NB4 (cell line): ENCODE results near the gene SPRED3.

Source experiments
- DNase-seq: peaks from one replicate; pipeline ENCODE4 v3.0.0; 2010; ENCODE audit warnings: low read depth
- H3K4me3 ChIP-seq: one replicate; pipeline ENCODE4 v1.5.1; 2011; ENCODE audit warnings: mild to moderate bottlenecking, low read depth, low read length, moderate library complexity
- MYC ChIP-seq: IDR thresholded peaks from 2 replicates; pipeline ENCODE4 v1.6.1; 2011; ENCODE audit warnings: low read depth, low read length
- POLR2A ChIP-seq: IDR thresholded peaks from 2 replicates; pipeline ENCODE4 v1.6.1; 2011; ENCODE audit warnings: mild to moderate bottlenecking; ENCODE audit not compliant: insufficient read length; ENCODE audit errors: extremely low read depth
- TF ChIP-seq, protein P1 (sequence below): IDR thresholded peaks from one replicate; pipeline ENCODE4 v1.5.1; 2012; ENCODE audit warnings: low read depth, low read length
- TF ChIP-seq, protein P2 (sequence below): IDR thresholded peaks from 2 replicates; pipeline ENCODE4 v1.6.1; 2011; ENCODE audit warnings: low read depth, low read length

SPRED3 gene

DNA sequence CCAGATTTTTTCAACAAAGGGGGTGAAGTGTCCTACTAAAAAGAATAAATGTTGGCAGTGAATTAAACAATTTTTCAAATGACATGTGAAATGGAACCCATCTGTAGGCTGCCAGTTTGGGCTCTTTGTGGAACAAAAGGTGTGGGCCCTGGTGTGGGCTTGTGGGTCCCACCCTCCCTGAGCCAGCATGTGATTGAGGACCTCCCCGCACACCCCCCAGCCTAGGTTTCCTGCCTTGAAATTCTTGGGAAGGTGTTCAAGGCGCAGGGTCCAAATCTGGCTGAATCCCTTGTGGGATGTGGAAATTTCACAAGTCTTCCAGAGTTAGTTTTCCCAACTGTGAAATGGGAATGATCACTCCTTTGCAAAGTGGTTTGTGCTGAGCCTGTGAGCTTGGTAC is 4.8 kb upstream of the SPRED3 start:
- DNase-seq, result no peak
- TF ChIP-seq, protein P1, sequence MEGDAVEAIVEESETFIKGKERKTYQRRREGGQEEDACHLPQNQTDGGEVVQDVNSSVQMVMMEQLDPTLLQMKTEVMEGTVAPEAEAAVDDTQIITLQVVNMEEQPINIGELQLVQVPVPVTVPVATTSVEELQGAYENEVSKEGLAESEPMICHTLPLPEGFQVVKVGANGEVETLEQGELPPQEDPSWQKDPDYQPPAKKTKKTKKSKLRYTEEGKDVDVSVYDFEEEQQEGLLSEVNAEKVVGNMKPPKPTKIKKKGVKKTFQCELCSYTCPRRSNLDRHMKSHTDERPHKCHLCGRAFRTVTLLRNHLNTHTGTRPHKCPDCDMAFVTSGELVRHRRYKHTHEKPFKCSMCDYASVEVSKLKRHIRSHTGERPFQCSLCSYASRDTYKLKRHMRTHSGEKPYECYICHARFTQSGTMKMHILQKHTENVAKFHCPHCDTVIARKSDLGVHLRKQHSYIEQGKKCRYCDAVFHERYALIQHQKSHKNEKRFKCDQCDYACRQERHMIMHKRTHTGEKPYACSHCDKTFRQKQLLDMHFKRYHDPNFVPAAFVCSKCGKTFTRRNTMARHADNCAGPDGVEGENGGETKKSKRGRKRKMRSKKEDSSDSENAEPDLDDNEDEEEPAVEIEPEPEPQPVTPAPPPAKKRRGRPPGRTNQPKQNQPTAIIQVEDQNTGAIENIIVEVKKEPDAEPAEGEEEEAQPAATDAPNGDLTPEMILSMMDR, result no peak
- no peak for TF ChIP-seq POLR2A
- no peak for TF ChIP-seq MYC
- TF ChIP-seq, protein P2, sequence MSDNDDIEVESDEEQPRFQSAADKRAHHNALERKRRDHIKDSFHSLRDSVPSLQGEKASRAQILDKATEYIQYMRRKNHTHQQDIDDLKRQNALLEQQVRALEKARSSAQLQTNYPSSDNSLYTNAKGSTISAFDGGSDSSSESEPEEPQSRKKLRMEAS, result no peak
- no peak overlapping the region for H3K4me3 ChIP-seq

DNA sequence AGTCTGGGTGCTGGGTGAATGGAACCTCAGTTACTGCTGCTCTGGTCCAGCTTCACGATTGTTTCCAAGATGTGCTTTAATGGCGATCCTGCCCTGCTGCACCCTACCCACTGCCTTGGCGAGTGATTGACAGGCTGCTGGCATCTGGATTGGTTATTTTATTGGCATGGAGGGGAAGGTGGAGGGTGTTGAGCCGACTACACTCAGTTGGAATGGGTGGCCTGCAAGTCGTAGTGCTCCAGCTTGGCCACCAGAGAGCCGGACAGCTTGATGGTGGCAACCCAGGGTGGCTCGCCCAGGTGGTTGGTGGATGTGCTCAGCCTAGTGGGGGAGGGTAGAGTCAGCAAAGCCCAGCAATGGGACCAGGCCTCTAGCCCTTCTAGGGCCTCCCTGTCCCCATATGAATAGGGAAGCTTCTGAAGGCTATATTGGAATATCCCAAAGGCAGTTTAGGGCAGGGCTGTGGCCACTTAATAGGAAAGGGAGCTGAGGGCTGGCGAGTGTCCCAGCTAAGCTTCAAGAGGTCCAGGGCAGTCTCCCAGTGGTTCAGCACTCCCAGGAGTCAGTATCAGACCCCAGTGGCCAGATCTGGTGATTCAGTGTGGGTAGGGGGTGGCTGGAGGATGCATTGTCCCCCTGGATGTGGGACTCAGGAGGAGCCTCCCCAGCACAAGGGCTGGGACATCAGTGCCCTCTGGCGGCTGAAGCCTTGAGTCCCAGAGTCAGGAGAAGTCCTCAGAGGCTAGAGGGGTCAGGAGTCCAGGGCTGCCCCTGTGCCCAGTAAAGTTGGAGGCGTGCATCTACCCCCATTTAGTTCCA is 4.1 kb upstream of the SPRED3 start:
- no peak for DNase-seq
- TF ChIP-seq MYC (no peak), POLR2A (no peak)
- TF ChIP-seq, protein P1, result no peak
- TF ChIP-seq, protein P2, result no peak
- no peak overlapping the region for H3K4me3 ChIP-seq

DNA sequence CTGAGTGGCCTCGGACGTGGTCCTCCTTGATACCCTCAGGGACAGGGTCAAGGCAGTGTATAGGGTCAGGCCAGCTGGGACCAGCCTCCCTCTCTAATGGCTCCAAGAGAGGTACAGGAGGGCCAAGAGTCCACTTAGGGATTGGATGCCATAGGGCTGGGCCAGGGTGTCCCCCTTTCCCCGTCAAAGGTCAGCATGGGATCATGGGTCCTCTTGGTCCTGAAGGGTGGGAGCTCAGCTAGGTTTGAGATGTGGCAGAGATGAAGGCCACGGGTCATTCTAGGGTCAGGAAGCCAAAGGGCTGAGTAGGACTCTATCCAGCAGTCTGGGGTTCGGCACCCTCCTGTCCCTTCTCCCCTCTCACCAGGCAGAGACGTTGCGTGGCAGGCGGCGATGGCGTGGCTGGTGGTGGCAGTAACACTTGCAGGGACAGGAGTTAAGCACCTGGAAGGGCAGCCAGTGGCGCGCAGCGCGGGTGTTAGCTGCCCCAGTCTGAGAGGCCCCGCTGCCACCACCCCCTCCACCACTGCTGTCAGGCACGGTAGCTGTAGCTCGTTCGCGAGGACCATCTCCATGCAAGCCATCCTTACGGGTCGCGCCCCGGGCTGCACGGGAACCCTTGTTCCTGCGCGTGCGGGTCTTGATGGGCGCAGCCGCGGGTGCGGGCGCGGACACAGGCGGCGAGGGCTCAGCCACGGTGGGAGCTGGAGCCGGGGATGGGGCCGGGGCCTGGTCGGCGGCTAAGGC is 3.3 kb upstream of the SPRED3 start:
- TF ChIP-seq MYC (no peak), POLR2A (no peak)
- TF ChIP-seq, protein P1, result no peak
- TF ChIP-seq, protein P2, result no peak
- H3K4me3 ChIP-seq, result no peak overlapping the region
- DNase-seq, result no peak

DNA sequence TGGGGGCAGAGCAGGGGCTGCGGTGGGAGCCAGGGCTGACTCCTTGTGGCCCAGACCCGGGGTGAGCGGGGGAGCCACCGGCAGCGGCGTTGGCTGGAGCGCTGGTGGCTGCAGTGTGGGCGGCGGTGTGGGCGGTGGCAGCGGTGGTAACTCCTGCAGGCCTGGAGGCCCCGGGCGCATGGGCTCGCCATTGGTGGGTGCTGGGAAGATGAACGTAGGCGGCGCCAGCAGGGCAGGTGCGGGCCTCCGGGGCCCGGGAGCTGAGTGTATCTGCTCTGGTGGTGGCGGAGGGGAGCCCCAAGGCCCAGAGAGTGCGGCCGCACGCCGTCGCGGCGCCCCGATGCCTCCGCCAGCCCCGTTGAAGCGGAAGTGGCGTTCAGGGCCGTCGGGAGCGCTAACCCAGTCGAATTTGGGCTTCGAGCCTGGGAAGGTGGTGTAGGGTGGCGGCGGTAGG is 2.7 kb upstream of the SPRED3 start:
- no peak overlapping the region for H3K4me3 ChIP-seq
- DNase-seq, result no peak
- TF ChIP-seq, protein P2, result no peak
- TF ChIP-seq MYC, result no peak
- no peak for TF ChIP-seq POLR2A
- TF ChIP-seq, protein P1, result no peak

DNA sequence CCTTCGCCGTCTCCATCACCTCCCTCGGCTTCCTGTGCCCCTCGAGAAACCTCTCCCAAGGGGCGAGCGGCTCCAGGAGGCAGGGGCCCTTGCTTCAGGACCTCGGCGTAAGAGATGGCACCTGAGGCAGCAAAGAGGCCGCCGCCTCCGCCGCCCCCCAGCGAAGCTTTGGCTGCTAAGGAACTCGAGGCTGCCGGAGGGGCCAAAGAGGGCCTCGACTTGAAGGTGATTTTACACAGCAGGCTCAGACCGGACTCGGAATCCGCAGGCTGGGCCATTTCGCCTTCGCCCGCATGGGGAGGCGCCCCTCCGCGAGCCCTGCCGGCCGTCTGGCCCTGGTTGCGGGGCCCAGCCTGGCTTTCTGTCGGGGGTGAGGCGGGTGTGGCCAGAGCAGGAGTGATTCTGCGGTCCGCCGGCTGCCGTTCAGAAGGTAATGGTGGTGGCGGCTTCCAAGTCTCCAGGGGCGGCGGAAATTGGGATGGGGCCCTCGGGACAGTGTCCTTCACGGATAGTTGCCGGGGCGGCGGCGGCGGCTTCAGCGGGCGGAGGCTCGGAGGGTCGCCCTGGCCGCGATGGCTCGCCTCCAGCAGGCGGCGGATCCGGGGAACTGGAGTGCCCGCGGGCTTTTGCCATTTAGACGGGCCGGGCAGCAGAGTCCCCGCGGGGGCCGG is 2.1 kb upstream of the SPRED3 start:
- TF ChIP-seq, protein P1, result no peak
- TF ChIP-seq POLR2A, result no peak
- TF ChIP-seq, protein P2, result no peak
- TF ChIP-seq MYC, result no peak
- no peak overlapping the region for H3K4me3 ChIP-seq
- no peak for DNase-seq
